Fibroblast of lung (primary cell): ENCODE measurements around the gene CORO1C.

Experiments used
- CTCF ChIP-seq, 2 donors: IDR thresholded peaks in 1 of 2; conservative IDR thresholded peaks in 1 of 2; 1 replicate in 1 of 2; 2 replicates in 1 of 2; pipeline ENCODE4 v1.5.1; 2011 to 2012; ENCODE audit warnings: low read length in 2 of 2, control low read depth in 1 of 2, inconsistent platforms in 1 of 2, low read depth in 1 of 2, mild to moderate bottlenecking in 1 of 2
- EZH2 ChIP-seq: IDR thresholded peaks from 2 replicates; pipeline ENCODE4 v1.5.1; 2012; ENCODE audit warnings: low read length, control low read depth, mild to moderate bottlenecking; ENCODE audit errors: missing control alignments

- TF ChIP-seq CTCF (conservative IDR thresholded peaks at IDR 0.05 in 1 of 2, IDR thresholded peaks at IDR 0.05 in 1 of 2; ENCODE audit: low read depth in 1 of 2, low read length in 2 of 2) (no peak), EZH2 (no peak)
Measured at GRCh38 chr12:108735855-108736254, 4.5 kb upstream of the CORO1C start.
